Right lobe of liver (tissue), 6 donors: Measurements from ENCODE around the gene IL9. TPM values are rescaled to one million over a fixed set of nuclear protein-coding genes. Genes with fewer than 3 reads are reported as not detected.

Experiments used
- ATAC-seq, 4 donors: fragments of 200-7000 bp; cut with Tn5 transposase; one replicate each; pipeline ENCODE4 v1.9.1; 2020; ENCODE audit warnings: mild to moderate bottlenecking in 4 of 4, moderate library complexity in 4 of 4
- DNase-seq, 3 donors: peaks; one replicate each; pipeline ENCODE4 v3.0.0-alpha.2; 2020
- H3K27ac ChIP-seq, 3 donors: fragments of 200-600 bp; one replicate each; pipeline ENCODE4 v1.8.0; 2022
- H3K27me3 ChIP-seq, 2 donors: fragments of 200-600 bp; one replicate each; pipeline ENCODE4 v1.8.0; 2022
- H3K36me3 ChIP-seq, 4 donors: fragments of 200-600 bp; sonication (generic) in 1 of 4; one replicate each; pipeline versions ENCODE4 v1.5.1 to v1.8.0; 2017 to 2022; ENCODE audit warnings: control low read depth in 1 of 4
- H3K4me1 ChIP-seq, 4 donors: fragments of 200-600 bp; sonication (generic) in 1 of 4; one replicate each; pipeline versions ENCODE4 v1.5.1 to v1.8.0; 2017 to 2022; ENCODE audit warnings: control low read depth in 1 of 4
- H3K4me3 ChIP-seq, 3 donors: fragments of 200-600 bp; one replicate each; pipeline ENCODE4 v1.8.0; 2022
- H3K9me3 ChIP-seq, 4 donors: fragments of 200-600 bp; sonication (generic) in 1 of 4; one replicate each; pipeline versions ENCODE4 v1.5.1 to v1.8.0; 2017 to 2022; ENCODE audit warnings: control low read depth in 1 of 4
- POLR2A ChIP-seq: fragments of 450-650 bp; IDR thresholded peaks from one replicate; pipeline ENCODE4 v1.6.1; 2017; ENCODE audit warnings: antibody characterized with exemption, mild to moderate bottlenecking
- WGBS: methylation state at CpG from one replicate; pipeline ENCODE4 v1.1.6; 2018; ENCODE audit warnings: low coverage, low lambda C conversion rate; ENCODE audit not compliant: insufficient coverage; ENCODE audit errors: missing lambda C conversion rate; 5-methylcytosine and 5-hydroxymethylcytosine counted together
- intact Hi-C, 2 donors: fragments of 100-400 bp; cut with DNase I; formaldehyde crosslinking; loops; one replicate each; pipeline versions ENCODE4 v1.11.2 to v1.14.1; 2022
- total RNA-seq, 6 experiments: library from RNA; depleted of rRNA in 2 of 6; stranded (reverse); fragments of >200 nt in 2 of 6; fragmentation: NEBNext Ultra II Directional in 3 of 6; extraction: Animal tissue kit (Norgen Biotek cat#: 25700) in 3 of 6; gene quantifications; one replicate each; pipeline versions ENCODE4 v1.1.0 to v1.2.4, GENCODE V29; 2016 to 2023
- TF ChIP-seq, protein P1 (sequence below), 4 donors: fragments of 200-600 bp in 3 of 4; fragments of 450-650 bp in 1 of 4; IDR thresholded peaks; one replicate each; pipeline versions ENCODE4 v1.5.1 to v1.8.0; 2016 to 2022; ENCODE audit warnings: antibody characterized with exemption in 4 of 4, mild to moderate bottlenecking in 2 of 4
- donor health status: DM: no; HTN: yes; CAD: no.
- donor health status: DM: no; HTN: no; CAD: no.
- donor health status: DM: no; HTN: no; CAD: no.
- donor health status: DM: no; HTN: yes; CAD: no.
- donor health status: DM: no; HTN: yes; CAD: no.

Gene IL9
- total RNA-seq, 6 experiments from 2014 or later, result not detected

DNA sequence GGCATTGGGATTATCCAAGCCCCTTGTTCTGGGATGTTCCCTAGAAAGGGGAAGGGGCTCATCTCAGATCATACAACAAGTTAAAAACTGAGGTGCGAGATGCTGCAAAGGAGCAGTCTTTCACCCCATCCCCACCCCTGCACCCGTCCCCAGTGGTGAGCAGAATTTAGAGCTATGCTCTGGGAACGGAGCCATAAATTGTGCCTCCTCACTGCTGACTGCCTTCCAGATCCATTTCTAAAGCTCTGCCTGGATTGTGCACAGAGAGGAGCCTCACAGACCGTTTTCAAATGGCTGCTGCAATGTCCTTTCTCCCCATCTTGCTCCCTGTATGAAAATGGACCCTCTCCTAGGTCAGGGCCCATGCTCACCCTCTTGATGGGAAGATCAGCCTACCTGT is 52.9 kb downstream of the IL9 start:
- WGBS, result 29% methylated on average over 1 of the region's 4 CpGs
- Histone ChIP-seq H3K4me1 (no peaks in the 10 kb centered on the region), H3K36me3 (no peaks in the 10 kb centered on the region), H3K4me3 (no peak overlapping the region), H3K27ac (no peak overlapping the region), H3K27me3 (no peaks in the 10 kb centered on the region), H3K9me3 (no peaks in the 10 kb centered on the region)
- intact Hi-C loops, result no loop called here
- TF ChIP-seq POLR2A, result no peak
- TF ChIP-seq, protein P1, sequence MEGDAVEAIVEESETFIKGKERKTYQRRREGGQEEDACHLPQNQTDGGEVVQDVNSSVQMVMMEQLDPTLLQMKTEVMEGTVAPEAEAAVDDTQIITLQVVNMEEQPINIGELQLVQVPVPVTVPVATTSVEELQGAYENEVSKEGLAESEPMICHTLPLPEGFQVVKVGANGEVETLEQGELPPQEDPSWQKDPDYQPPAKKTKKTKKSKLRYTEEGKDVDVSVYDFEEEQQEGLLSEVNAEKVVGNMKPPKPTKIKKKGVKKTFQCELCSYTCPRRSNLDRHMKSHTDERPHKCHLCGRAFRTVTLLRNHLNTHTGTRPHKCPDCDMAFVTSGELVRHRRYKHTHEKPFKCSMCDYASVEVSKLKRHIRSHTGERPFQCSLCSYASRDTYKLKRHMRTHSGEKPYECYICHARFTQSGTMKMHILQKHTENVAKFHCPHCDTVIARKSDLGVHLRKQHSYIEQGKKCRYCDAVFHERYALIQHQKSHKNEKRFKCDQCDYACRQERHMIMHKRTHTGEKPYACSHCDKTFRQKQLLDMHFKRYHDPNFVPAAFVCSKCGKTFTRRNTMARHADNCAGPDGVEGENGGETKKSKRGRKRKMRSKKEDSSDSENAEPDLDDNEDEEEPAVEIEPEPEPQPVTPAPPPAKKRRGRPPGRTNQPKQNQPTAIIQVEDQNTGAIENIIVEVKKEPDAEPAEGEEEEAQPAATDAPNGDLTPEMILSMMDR (IDR thresholded peaks at IDR 0.05), result no peak
- peak in 1 of 3 donors; percentile 23 for DNase-seq
- no peak for ATAC-seq

Other genes starting within 250 kb of the IL9 start
- 1 to 10 TPM in 1 of 6 experiments, under 1 TPM in 4, not detected in 1; 0.39 to 5.3 (median 0.80) TPM for gene SLC25A48, start 61.2 kb downstream of the IL9 start, total RNA-seq
- 10 to 100 TPM in 5 of 6 experiments, 1 to 10 TPM in 1; 6.0 to 66.7 (median 43.7) TPM for gene LECT2, start 59.1 kb upstream of the IL9 start, total RNA-seq
- gene TGFBI, start 133.1 kb upstream of the IL9 start, total RNA-seq, result 100 to 1,000 TPM in 3 of 6 experiments, 10 to 100 TPM in 3; 30.7 to 143 (median 87.2) TPM
- gene SMAD5, start 237.0 kb upstream of the IL9 start, total RNA-seq, result 10 to 100 TPM; 19.2 to 49.2 (median 30.6) TPM